ENCODE measurements around the gene RNF31. TPM values are rescaled to one million over a fixed set of nuclear protein-coding genes. Genes with fewer than 3 reads are reported as not detected.

The RNF31 gene
- total and polyA plus RNA-seq, 7 experiments from 2014 or later = 40.9 to 151 (median 81.4) TPM

DNA sequence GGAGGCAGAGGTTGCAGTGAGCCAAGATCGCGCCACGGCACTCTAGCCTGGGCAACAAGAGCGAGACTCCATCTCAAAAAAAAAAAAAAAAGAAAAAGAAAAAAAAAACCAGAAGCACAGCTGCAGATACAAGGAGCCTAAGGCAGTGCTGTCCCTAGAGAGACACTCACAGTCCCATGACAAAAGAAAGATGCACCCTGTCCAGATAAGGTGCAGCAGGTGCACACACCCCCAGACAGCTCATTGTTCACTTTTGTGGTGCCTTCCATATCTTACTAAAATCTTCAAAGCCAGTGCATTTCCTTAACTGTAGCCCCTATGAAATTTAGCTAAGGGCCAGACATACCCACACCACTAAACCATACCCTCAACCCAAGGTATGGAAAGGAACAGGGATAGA lies 24.9 kb upstream of the RNF31 start:
- Mint-ChIP-seq H3K4me1 (peaks cover 2 to 19% (median 16%) of the 10 kb centered on the region in 7 donors), H3K9me3 (peaks cover 0 to 3% (median 0%) of the 10 kb centered on the region in 11 donors), H3K36me3 (peaks cover 9 to 42% (median 30%) of the 10 kb centered on the region in 5 donors), H3K27ac (peak overlapping the region in 2 of 9 donors; percentile 51 to 56), H3K4me3 (no peak overlapping the region), H3K27me3 (no peaks in the 10 kb centered on the region)
- Histone ChIP-seq H3K27ac (ENCODE audit: low read depth, low read length) (no peak overlapping the region), H3K9me3 (ENCODE audit: control insufficient read depth in 2 of 3, low read length in 3 of 3) (no peaks in the 10 kb centered on the region), H3K36me3 (ENCODE audit: control insufficient read depth in 2 of 3, insufficient read depth in 3 of 3, low read length in 3 of 3) (peaks cover 21 to 68% (median 34%) of the 10 kb centered on the region in 3 experiments), H3K4me1 (ENCODE audit: control insufficient read depth in 2 of 2, insufficient read depth in 2 of 2, low read length in 2 of 2) (no peaks in the 10 kb centered on the region), H3K4me3 (ENCODE audit: low read length) (no peak overlapping the region), H3K27me3 (ENCODE audit: control insufficient read depth in 2 of 2, insufficient read depth in 2 of 2, low read length in 2 of 2) (no peaks in the 10 kb centered on the region)
- ATAC-seq = no peak
- DNase-seq = no peak
- CTCF ChIA-PET = interaction anchor here (0.6 kb wide), 1 partner anchor 81 kb away, joined by 4 read pairs; no protein-coding TSS in a partner anchor
- POLR2A ChIA-PET = interaction anchor here (15.5 kb wide), 1 partner anchor 14 kb away, joined by 298 read pairs; the partner anchor contains the start of genes EMC9, FITM1 and PSME1
- intact Hi-C loops (cut with micrococcal nuclease) = no loop called here

DNA sequence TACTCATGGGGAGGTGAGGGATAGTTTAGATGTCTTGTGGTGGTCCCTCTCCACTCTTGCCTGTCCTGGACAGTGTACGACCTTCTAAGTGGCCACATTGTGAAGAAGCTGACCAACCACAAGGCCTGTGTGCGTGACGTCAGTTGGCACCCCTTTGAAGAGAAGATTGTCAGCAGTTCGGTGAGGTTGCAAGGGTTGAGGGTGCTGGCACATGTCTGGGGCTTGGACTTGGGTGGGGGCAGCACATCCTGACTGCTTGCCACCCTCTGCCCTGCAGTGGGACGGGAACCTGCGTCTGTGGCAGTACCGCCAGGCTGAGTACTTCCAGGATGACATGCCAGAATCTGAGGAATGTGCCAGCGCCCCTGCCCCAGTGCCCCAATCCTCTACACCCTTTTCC lies 24.4 kb upstream of the RNF31 start:
- H3K27ac Mint-ChIP-seq = peak overlapping the region in 4 of 9 donors; percentile 20 to 56 (median 46)
- no peak for ATAC-seq
- Histone ChIP-seq H3K27ac (ENCODE audit: low read depth, low read length) (no peak overlapping the region), H3K27me3 (ENCODE audit: control insufficient read depth in 2 of 2, insufficient read depth in 2 of 2, low read length in 2 of 2) (no peaks in the 10 kb centered on the region), H3K36me3 (ENCODE audit: control insufficient read depth in 2 of 3, insufficient read depth in 3 of 3, low read length in 3 of 3) (peaks cover 21 to 63% (median 30%) of the 10 kb centered on the region in 3 experiments), H3K4me1 (ENCODE audit: control insufficient read depth in 2 of 2, insufficient read depth in 2 of 2, low read length in 2 of 2) (no peaks in the 10 kb centered on the region), H3K4me3 (ENCODE audit: low read length) (no peak overlapping the region), H3K9me3 (ENCODE audit: control insufficient read depth in 2 of 3, low read length in 3 of 3) (no peaks in the 10 kb centered on the region)
- intact Hi-C loops (cut with micrococcal nuclease) = no loop called here
- H3K4me3 Mint-ChIP-seq = no peak overlapping the region
- no peak for DNase-seq
- CTCF ChIA-PET = no interaction called here
- H3K27me3 Mint-ChIP-seq = no peaks in the 10 kb centered on the region
- H3K36me3 Mint-ChIP-seq = peaks cover 9 to 41% (median 30%) of the 10 kb centered on the region in 5 donors
- H3K4me1 Mint-ChIP-seq = peaks cover 2 to 15% (median 11%) of the 10 kb centered on the region in 7 donors
- H3K9me3 Mint-ChIP-seq = peaks cover 0 to 3% (median 0%) of the 10 kb centered on the region in 11 donors
- POLR2A ChIA-PET = interaction anchor here (1.3 to 15.5 kb wide), 3 partner anchors 8 to 38 kb away, joined by 3 to 298 read pairs (median 13); partner anchors contain the start of genes DCAF11, EMC9, FITM1 and NRL

DNA sequence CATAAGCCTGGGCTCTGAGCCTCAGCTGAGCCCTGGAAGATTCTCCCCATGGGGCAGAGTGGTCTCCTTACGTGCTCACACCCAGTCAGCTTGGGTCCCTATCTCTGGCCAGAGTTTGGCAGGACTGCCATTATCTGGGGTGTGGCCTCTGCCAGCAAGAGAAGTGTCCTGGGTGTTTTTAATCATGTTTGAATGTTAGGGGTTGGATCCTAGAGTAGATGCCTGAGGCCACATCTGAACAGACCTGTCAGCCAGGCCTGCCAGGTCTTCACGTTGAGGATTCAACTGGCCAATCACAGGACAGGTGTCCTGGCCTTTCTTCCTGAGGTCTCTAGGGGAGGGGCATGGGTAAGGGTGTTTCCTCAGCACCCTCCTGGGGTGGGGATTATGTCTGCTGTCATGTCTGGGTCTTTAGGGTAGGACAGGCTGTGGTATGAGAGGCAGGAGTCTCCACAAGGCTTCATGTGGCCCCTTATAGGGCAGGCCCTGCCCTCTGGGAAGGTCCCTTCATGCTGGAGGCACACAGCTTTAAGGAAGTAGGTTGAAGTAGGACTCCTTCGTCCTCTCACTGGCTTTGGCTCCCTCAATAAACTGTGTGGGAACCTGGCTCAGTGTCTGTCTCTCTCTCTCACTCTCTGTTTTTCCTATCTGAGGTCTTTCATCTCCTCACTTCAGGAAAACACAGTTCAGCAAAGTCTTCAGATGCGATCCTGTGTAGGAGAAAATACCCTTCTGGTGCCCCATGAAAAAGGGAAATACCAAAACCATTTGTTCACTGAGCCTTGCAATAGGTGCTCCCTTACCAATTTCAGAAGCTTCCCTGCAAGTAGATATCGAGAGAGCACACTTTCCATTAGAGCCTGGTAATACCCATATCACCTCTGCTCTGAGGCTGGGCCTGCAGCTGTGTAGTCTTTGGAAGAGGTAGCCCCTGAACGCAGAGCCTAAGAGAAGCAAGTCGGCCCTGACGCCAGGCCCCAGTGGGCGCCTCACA lies 23.6 kb upstream of the RNF31 start:
- POLR2A ChIA-PET = interaction anchor here (0.9 to 15.5 kb wide), 6 partner anchors 9 to 188 kb away, joined by 3 to 298 read pairs (median 3); partner anchors contain the start of genes DCAF11, EMC9, FITM1 and LTB4R
- intact Hi-C loops (cut with micrococcal nuclease) = no loop called here
- DNase-seq = no peak
- no peaks in the 10 kb centered on the region for H3K27me3 ChIP-seq (ENCODE audit: control insufficient read depth in 2 of 2, insufficient read depth in 2 of 2, low read length in 2 of 2)
- no peak overlapping the region for H3K4me3 ChIP-seq (ENCODE audit: low read length)
- CTCF ChIA-PET = interaction anchor here (1.3 kb wide), 1 partner anchor 37 kb away, joined by 3 read pairs; the partner anchor contains the start of gene IRF9
- peak overlapping the region in 7 of 9 donors; percentile 27 to 52 (median 40) for H3K27ac Mint-ChIP-seq
- peaks cover 21 to 55% (median 22%) of the 10 kb centered on the region in 3 experiments for H3K36me3 ChIP-seq (ENCODE audit: control insufficient read depth in 2 of 3, insufficient read depth in 3 of 3, low read length in 3 of 3)
- H3K9me3 Mint-ChIP-seq = peaks cover 0 to 3% (median 0%) of the 10 kb centered on the region in 11 donors
- ATAC-seq = peak; percentile 38
- H3K4me3 Mint-ChIP-seq = no peak overlapping the region
- H3K27ac ChIP-seq (ENCODE audit: low read depth, low read length) = no peak overlapping the region
- H3K9me3 ChIP-seq (ENCODE audit: control insufficient read depth in 2 of 3, low read length in 3 of 3) = no peaks in the 10 kb centered on the region
- no peaks in the 10 kb centered on the region for H3K27me3 Mint-ChIP-seq
- peaks cover 5 to 32% (median 26%) of the 10 kb centered on the region in 5 donors for H3K36me3 Mint-ChIP-seq
- peaks cover 0 to 11% (median 5%) of the 10 kb centered on the region in 7 donors for H3K4me1 Mint-ChIP-seq
- H3K4me1 ChIP-seq (ENCODE audit: control insufficient read depth in 2 of 2, insufficient read depth in 2 of 2, low read length in 2 of 2) = no peaks in the 10 kb centered on the region

DNA sequence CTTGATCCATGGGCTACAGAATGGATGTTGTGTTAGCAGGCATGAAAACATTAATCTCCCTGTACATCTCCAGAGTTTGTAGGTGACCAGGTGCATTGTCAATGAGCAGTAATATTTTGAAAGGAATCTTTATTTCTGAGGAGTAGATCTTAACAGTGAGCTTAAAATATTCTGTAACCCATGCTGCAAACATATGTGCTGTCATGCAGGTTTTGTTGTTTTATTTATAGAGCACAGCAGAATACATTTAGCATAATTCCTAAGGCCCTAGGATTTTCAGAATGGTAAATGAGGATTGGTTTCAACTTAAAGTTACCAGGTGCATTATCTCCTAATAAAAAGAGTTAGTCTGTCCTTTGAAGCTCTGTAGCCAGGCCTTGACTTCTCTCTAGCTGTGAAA lies 20.4 kb upstream of the RNF31 start:
- POLR2A ChIA-PET = interaction anchor here (0.6 to 15.5 kb wide), 4 partner anchors 9 to 28 kb away, joined by 3 to 298 read pairs (median 3); partner anchors contain the start of genes DCAF11, EMC9, FITM1 and NRL
- no peak for DNase-seq
- H3K27ac Mint-ChIP-seq = peak overlapping the region in 2 of 9 donors; percentile 21 to 36

DNA sequence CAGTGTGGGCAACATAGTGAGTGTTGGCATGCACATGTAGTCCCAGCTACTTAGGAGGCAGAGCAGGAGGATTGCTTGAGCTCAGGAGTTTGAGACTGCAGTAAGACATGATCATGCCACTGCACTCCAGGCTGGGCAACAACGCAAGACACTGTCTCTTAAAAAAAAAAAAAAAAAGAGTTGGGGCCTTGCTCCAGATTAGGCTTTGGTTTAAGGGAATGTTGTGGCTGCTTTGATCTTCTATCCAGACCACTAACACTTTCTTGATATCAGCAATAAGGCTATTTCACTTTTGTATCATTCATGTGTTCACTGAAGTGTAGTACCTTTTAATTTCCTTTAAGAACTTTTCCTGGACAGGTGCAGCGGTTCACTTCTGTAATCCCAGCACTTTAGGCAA lies 19.6 kb upstream of the RNF31 start:
- H3K27me3 Mint-ChIP-seq = no peaks in the 10 kb centered on the region
- ATAC-seq (no peak), DNase-seq (no peak)
- peaks cover 9 to 21% (median 16%) of the 10 kb centered on the region in 7 donors for H3K4me1 Mint-ChIP-seq
- H3K27ac Mint-ChIP-seq = peak overlapping the region in 3 of 9 donors; percentile 15 to 36 (median 21)
- Histone ChIP-seq H3K27ac (ENCODE audit: low read depth, low read length) (no peak overlapping the region), H3K27me3 (ENCODE audit: control insufficient read depth in 2 of 2, insufficient read depth in 2 of 2, low read length in 2 of 2) (no peaks in the 10 kb centered on the region), H3K4me1 (ENCODE audit: control insufficient read depth in 2 of 2, insufficient read depth in 2 of 2, low read length in 2 of 2) (peaks cover 0 to 12% of the 10 kb centered on the region in 2 donors), H3K9me3 (ENCODE audit: control insufficient read depth in 2 of 3, low read length in 3 of 3) (no peaks in the 10 kb centered on the region), H3K36me3 (ENCODE audit: control insufficient read depth in 2 of 3, insufficient read depth in 3 of 3, low read length in 3 of 3) (peaks cover 0 to 20% (median 11%) of the 10 kb centered on the region in 3 experiments), H3K4me3 (ENCODE audit: low read length) (no peak overlapping the region)
- ChIA-PET CTCF (interaction anchor here (0.7 kb wide), 1 partner anchor 19 kb away, joined by 3 read pairs; no protein-coding TSS in a partner anchor), POLR2A (interaction anchor here (15.5 kb wide), 1 partner anchor 8 kb away, joined by 298 read pairs; the partner anchor contains the start of genes EMC9, FITM1 and PSME1)
- no peak overlapping the region for H3K4me3 Mint-ChIP-seq
- intact Hi-C loops (cut with micrococcal nuclease) = loop anchor here in 1 of 2 donors (1.0 kb wide), 1 partner anchor 9 kb away; the partner anchor contains the start of gene PSME1
- peaks cover 0 to 4% (median 0%) of the 10 kb centered on the region in 11 donors for H3K9me3 Mint-ChIP-seq
- H3K36me3 Mint-ChIP-seq = peaks cover 0 to 18% (median 7%) of the 10 kb centered on the region in 5 donors

More for the DNA sequence above, 20.4 kb upstream of the RNF31 start:
- peaks cover 0 to 28% (median 12%) of the 10 kb centered on the region in 3 experiments for H3K36me3 ChIP-seq (ENCODE audit: control insufficient read depth in 2 of 3, insufficient read depth in 3 of 3, low read length in 3 of 3)
- H3K4me3 Mint-ChIP-seq = no peak overlapping the region
- H3K4me1 Mint-ChIP-seq = peaks cover 4 to 14% (median 9%) of the 10 kb centered on the region in 7 donors
- H3K36me3 Mint-ChIP-seq = peaks cover 0 to 21% (median 10%) of the 10 kb centered on the region in 5 donors
- peaks cover 0 to 5% of the 10 kb centered on the region in 2 donors for H3K4me1 ChIP-seq (ENCODE audit: control insufficient read depth in 2 of 2, insufficient read depth in 2 of 2, low read length in 2 of 2)
- no peaks in the 10 kb centered on the region for H3K27me3 Mint-ChIP-seq
- H3K27me3 ChIP-seq (ENCODE audit: control insufficient read depth in 2 of 2, insufficient read depth in 2 of 2, low read length in 2 of 2) = no peaks in the 10 kb centered on the region
- H3K4me3 ChIP-seq (ENCODE audit: low read length) = no peak overlapping the region
- no peaks in the 10 kb centered on the region for H3K9me3 ChIP-seq (ENCODE audit: control insufficient read depth in 2 of 3, low read length in 3 of 3)
- CTCF ChIA-PET = no interaction called here
- peaks cover 0 to 1% (median 0%) of the 10 kb centered on the region in 11 donors for H3K9me3 Mint-ChIP-seq
- ATAC-seq = no peak
- intact Hi-C loops (cut with micrococcal nuclease) = loop anchor here in 1 of 2 donors (1.0 kb wide), 1 partner anchor 9 kb away; the partner anchor contains the start of gene PSME1
- H3K27ac ChIP-seq (ENCODE audit: low read depth, low read length) = no peak overlapping the region

DNA sequence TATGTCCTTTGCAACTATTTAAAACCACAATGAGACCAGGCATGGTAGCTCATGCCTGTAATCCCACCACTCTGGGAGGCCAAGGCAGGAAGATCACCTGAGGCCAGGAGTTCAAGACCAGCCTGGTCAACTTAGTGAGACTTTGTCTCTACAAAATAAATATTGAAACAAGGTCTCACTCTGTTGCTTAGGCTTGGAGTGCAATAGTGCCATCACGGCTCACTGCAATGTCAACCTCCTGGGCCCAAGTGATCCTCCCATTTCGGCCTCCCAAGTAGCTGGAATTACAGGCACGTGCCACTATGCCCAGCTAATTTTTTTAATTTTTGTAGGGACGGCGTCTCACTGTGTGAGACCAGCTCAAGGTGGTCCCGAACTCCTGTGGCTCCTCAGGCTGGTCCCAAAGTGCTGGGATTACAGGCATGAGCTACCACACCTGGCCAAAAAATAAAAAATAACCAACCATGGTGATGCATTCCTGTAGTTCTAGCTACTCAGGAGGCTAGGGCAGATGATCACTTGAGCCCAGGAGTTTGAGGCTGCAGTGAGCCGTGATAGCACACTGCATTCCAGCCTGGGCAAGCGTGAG lies 17.8 kb upstream of the RNF31 start:
- intact Hi-C loops (cut with micrococcal nuclease) = no loop called here
- peaks cover 0 to 4% (median 0%) of the 10 kb centered on the region in 11 donors for H3K9me3 Mint-ChIP-seq
- Histone ChIP-seq H3K9me3 (ENCODE audit: control insufficient read depth in 2 of 3, low read length in 3 of 3) (no peaks in the 10 kb centered on the region), H3K27ac (ENCODE audit: low read depth, low read length) (no peak overlapping the region), H3K4me3 (ENCODE audit: low read length) (no peak overlapping the region), H3K27me3 (ENCODE audit: control insufficient read depth in 2 of 2, insufficient read depth in 2 of 2, low read length in 2 of 2) (no peaks in the 10 kb centered on the region), H3K4me1 (ENCODE audit: control insufficient read depth in 2 of 2, insufficient read depth in 2 of 2, low read length in 2 of 2) (peaks cover 0 to 18% of the 10 kb centered on the region in 2 donors), H3K36me3 (ENCODE audit: control insufficient read depth in 2 of 3, insufficient read depth in 3 of 3, low read length in 3 of 3) (peaks cover 0 to 2% (median 0%) of the 10 kb centered on the region in 3 experiments)
- no peak for DNase-seq
- peak overlapping the region in 1 of 9 donors; percentile 15 for H3K27ac Mint-ChIP-seq
- ChIA-PET POLR2A (no interaction called here), CTCF (interaction anchor here (0.7 kb wide), 2 partner anchors 9 to 150 kb away, joined by 3 read pairs; no protein-coding TSS in a partner anchor)
- peaks cover 12 to 27% (median 22%) of the 10 kb centered on the region in 7 donors for H3K4me1 Mint-ChIP-seq
- H3K4me3 Mint-ChIP-seq = no peak overlapping the region
- no peak for ATAC-seq
- no peaks in the 10 kb centered on the region for H3K27me3 Mint-ChIP-seq
- H3K36me3 Mint-ChIP-seq = peaks cover 0 to 7% (median 4%) of the 10 kb centered on the region in 5 donors
